ENCODE data around the gene CDON. TPM values are rescaled to one million over a fixed set of nuclear protein-coding genes. Genes with fewer than 3 reads are reported as not detected.

Gene CDON
- total RNA-seq, 2 experiments from 2014 or later: 3.2 to 4.0 TPM

DNA sequence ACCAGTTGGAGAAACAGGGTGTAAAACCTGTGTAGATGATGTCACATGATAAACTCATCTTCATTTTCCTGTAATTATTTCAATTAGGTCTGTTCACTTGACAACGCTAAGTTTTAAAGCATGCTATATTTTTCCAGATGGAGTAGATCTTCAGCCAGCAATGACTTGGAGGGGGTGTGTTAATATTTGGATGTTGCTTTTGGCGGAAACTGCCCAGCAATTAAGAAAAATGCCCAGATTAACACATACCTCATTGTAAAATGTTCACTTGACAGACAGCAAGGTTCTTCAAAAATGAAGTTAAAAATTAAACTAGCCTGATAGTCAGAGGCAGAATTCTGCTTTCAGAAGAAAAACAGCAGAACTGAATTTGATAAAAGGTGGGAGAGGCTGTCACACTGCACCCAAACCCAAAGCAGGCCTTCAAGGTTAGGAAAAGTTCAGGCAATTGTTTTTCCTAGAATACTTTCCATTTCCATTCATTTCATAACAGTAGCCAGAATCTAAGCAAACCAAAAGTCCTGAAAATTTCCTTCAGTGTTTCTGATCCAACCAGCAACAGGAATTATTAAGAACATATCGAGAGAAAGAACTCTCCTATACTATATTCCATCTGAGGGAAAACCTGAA is 83.8 kb downstream of the CDON start:
- no peak for ATAC-seq
- H3K36me3 Mint-ChIP-seq (ENCODE audit: low read depth): no peaks in the 10 kb centered on the region
- intact Hi-C loops (cut with micrococcal nuclease): no loop called here
- H3K9me3 Mint-ChIP-seq: no peaks in the 10 kb centered on the region
- no peak overlapping the region for H3K4me3 Mint-ChIP-seq
- DNase-seq: no peak
- TF ChIP-seq, protein P1, sequence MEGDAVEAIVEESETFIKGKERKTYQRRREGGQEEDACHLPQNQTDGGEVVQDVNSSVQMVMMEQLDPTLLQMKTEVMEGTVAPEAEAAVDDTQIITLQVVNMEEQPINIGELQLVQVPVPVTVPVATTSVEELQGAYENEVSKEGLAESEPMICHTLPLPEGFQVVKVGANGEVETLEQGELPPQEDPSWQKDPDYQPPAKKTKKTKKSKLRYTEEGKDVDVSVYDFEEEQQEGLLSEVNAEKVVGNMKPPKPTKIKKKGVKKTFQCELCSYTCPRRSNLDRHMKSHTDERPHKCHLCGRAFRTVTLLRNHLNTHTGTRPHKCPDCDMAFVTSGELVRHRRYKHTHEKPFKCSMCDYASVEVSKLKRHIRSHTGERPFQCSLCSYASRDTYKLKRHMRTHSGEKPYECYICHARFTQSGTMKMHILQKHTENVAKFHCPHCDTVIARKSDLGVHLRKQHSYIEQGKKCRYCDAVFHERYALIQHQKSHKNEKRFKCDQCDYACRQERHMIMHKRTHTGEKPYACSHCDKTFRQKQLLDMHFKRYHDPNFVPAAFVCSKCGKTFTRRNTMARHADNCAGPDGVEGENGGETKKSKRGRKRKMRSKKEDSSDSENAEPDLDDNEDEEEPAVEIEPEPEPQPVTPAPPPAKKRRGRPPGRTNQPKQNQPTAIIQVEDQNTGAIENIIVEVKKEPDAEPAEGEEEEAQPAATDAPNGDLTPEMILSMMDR (IDR thresholded peaks at IDR 0.05): no peak
- POLR2A ChIA-PET: no interaction called here
- H3K27ac Mint-ChIP-seq: no peak overlapping the region
- CTCF ChIA-PET: no interaction called here
- no peaks in the 10 kb centered on the region for H3K4me1 Mint-ChIP-seq (ENCODE audit: low read depth)
- no peaks in the 10 kb centered on the region for H3K27me3 Mint-ChIP-seq

DNA sequence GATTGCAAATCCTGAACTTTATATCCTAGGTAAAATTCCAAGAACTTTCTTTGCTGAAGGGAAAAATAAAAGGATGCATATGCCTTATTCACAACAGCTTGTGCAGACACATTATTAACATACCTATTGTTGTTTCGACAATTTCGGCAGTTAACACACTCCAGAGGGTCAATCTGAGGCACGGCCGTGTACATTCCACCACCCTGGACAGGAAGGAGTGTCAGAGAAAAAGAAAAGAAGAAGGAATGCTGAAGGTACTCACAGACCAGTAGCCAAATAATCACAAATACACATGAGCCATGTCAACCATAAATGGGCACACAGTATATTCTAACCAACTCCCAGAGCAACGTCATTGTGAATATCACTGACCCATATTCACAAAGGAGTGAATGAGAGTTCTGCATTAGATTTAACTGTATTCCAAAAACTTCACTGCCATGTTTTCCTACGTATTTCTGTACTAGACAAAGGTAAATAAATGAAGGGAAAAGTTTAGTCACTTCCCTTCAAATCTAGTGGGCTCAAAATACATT is 84.4 kb downstream of the CDON start:
- H3K36me3 Mint-ChIP-seq (ENCODE audit: low read depth): no peaks in the 10 kb centered on the region
- no peak overlapping the region for H3K4me3 Mint-ChIP-seq
- H3K27ac Mint-ChIP-seq: no peak overlapping the region
- CTCF ChIA-PET: no interaction called here
- H3K9me3 Mint-ChIP-seq: no peaks in the 10 kb centered on the region
- DNase-seq: no peak
- H3K4me1 Mint-ChIP-seq (ENCODE audit: low read depth): no peaks in the 10 kb centered on the region
- no peak for ATAC-seq
- no peaks in the 10 kb centered on the region for H3K27me3 Mint-ChIP-seq
- intact Hi-C loops (cut with micrococcal nuclease): no loop called here
- TF ChIP-seq, protein P1 (IDR thresholded peaks at IDR 0.05): no peak
- POLR2A ChIA-PET: no interaction called here

DNA sequence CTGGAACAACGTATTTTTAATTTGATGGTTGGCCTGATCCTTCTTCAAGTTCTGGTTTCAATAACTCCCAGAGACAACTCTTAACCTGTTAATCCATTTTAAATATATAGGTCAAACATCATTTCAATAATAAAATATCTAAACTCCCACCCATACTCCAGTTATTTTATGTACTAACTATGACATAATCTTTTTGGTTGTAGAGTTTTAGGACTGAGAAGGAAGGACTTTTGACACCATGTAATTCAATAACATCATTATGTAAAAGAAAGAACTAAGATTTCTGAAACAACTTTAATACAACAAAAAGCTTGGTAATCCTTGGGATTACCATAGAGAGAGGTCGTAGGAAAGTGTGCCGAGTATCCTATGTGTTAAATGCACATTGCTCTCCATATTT is 85.3 kb downstream of the CDON start:
- Mint-ChIP-seq H3K4me3 (no peak overlapping the region), H3K27ac (no peak overlapping the region), H3K4me1 (ENCODE audit: low read depth) (no peaks in the 10 kb centered on the region), H3K9me3 (no peaks in the 10 kb centered on the region), H3K27me3 (no peaks in the 10 kb centered on the region), H3K36me3 (ENCODE audit: low read depth) (no peaks in the 10 kb centered on the region)
- intact Hi-C loops (cut with micrococcal nuclease): no loop called here
- ChIA-PET CTCF (no interaction called here), POLR2A (no interaction called here)
- ATAC-seq (no peak), DNase-seq (no peak)
- TF ChIP-seq, protein P1 (IDR thresholded peaks at IDR 0.05): no peak

DNA sequence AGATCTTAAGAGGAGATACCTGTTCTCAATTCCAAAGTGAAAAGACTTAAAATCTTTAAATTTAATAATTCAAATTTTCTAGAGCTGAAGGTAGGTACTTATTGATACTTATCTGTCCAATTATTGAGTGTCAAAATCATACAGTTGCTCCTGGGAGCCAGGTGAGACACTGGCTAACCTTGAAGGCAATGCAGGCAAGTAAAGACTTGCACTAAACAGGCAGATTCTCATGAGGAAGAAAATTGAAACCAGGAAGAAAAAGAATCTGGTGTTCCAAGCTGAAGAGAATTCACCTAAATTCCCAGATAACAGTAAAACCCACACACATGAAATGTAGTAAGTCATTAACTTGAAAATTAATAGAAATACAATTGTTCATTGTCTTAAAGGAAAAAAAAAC is 86.5 kb downstream of the CDON start:
- ATAC-seq: no peak
- POLR2A ChIA-PET: no interaction called here
- TF ChIP-seq, protein P1 (IDR thresholded peaks at IDR 0.05): no peak

DNA sequence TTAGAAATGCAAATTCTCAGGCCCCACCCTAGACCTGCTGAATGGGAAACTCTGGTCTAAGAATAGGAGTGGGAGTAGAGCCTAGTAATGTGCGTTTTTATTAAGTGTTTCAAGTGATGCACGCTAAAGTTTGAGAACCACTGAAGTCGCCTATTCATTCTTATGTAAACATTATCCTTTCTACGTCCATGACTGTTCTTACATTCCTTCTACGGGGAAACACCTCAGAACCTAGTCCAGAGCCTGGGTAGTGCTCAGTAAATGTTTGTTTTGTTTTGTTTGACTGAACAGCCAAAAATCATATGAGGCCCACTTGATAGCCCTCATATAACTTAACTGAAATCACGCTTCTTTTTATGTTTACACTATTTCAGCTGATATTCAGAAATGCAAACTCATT is 87.0 kb downstream of the CDON start:
- Mint-ChIP-seq H3K9me3 (no peaks in the 10 kb centered on the region), H3K4me1 (ENCODE audit: low read depth) (no peaks in the 10 kb centered on the region), H3K4me3 (no peak overlapping the region), H3K27me3 (no peaks in the 10 kb centered on the region), H3K36me3 (ENCODE audit: low read depth) (no peaks in the 10 kb centered on the region), H3K27ac (no peak overlapping the region)
- POLR2A ChIA-PET: no interaction called here
- intact Hi-C loops (cut with micrococcal nuclease): no loop called here
- CTCF ChIA-PET: no interaction called here
- ATAC-seq (no peak), DNase-seq (no peak)
- TF ChIP-seq, protein P1 (IDR thresholded peaks at IDR 0.05): no peak

More for the DNA sequence above, 86.5 kb downstream of the CDON start:
- no peaks in the 10 kb centered on the region for H3K4me1 Mint-ChIP-seq (ENCODE audit: low read depth)
- no peak for DNase-seq
- no peaks in the 10 kb centered on the region for H3K36me3 Mint-ChIP-seq (ENCODE audit: low read depth)
- H3K9me3 Mint-ChIP-seq: no peaks in the 10 kb centered on the region
- H3K4me3 Mint-ChIP-seq: no peak overlapping the region
- no peaks in the 10 kb centered on the region for H3K27me3 Mint-ChIP-seq
- CTCF ChIA-PET: no interaction called here
- no peak overlapping the region for H3K27ac Mint-ChIP-seq
- intact Hi-C loops (cut with micrococcal nuclease): no loop called here
